Right ventricle myocardium inferior (tissue), 1 donor: ENCODE measurements around the gene SNX10. TPM values are rescaled to one million over a fixed set of nuclear protein-coding genes. Genes with fewer than 3 reads are reported as not detected.

ENCODE experiments used
- ATAC-seq: fragments of 200-7000 bp; cut with Tn5 transposase; one replicate; pipeline ENCODE4 v1.9.1; 2020; ENCODE audit warnings: mild to moderate bottlenecking, moderate library complexity
- DNase-seq: peaks from one replicate; pipeline ENCODE4 v3.0.0; 2021; ENCODE audit errors: missing footprints
- intact Hi-C: fragments of 100-400 bp; cut with DNase I; formaldehyde crosslinking; loops from one replicate; pipeline ENCODE4 v1.11.0; 2022
- total RNA-seq: library from RNA; stranded (reverse); fragmentation: NEBNext Ultra II Directional; extraction: Animal tissue kit (Norgen Biotek cat#: 25700); gene quantifications from one replicate; pipeline ENCODE4 v1.2.1, GENCODE V29; 2021
- donor health status: DM: no; HTN: yes; CAD: no; lungs with severe emphysema.

Gene SNX10
- total RNA-seq, 1 donor from 2014 or later = 1.9 TPM

GRCh38 chr7:26417911-26418413 lies 126.3 kb downstream of the SNX10 start:
- no peak for DNase-seq
- ATAC-seq = no peak
- intact Hi-C loops = no loop called here

GRCh38 chr7:26419198-26419597 lies 127.5 kb downstream of the SNX10 start:
- intact Hi-C loops = no loop called here
- no peak for DNase-seq
- ATAC-seq = no peak

DNA sequence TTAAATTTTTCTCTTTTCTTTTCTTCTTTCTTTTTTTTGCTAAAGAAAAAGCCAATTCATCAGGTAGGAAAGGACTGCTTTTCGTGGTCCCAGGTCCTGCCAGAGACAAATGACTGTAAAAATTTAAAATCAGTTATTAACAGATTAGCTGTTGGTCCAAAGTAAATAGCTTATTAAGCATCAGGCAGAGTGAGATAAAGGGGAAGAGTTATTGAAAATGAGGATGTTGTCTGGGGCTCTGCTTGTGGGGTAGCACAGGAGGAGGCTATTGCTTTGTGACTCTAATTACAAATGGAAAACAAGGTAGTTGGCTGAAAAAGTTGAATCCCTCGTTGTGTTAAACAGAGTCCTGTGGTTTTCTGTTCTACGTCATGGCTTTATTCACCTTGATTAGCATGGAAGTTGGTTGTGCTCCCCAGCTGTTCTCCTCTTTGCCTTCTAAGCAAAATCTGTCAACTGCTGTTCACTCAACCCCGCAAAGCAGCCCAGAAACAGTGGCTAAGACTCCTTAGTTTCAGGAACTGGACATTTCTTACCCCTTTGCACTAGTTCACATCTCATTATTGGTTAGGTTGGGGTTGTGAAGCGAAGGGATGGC lies 128.9 kb downstream of the SNX10 start:
- DNase-seq = no peak
- no peak for ATAC-seq
- intact Hi-C loops = no loop called here

DNA sequence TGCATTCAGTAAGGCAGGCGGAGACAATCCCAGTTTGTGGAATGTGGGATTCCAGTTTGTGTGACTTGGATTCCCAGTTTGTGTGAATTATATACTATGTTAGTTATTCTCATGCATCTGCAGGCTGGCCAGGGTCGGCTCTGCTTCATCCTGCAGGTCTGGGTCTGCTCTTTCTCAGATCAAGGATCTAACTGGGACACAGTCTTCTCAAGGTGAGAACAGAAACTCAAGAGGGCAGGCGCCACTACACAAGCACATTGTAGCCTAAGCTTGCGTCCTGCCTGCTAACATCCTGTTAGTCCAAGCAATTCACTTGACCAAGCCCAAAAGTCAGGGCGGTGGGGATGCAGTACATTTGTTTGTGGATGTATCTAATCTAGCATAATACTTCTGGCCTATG lies 131.1 kb downstream of the SNX10 start:
- ATAC-seq (no peak), DNase-seq (peak; percentile 62)
- intact Hi-C loops = no loop called here

- intact Hi-C loops = no loop called here
- ATAC-seq (no peak), DNase-seq (no peak)
Measured at GRCh38 chr7:26423436-26423835, 131.8 kb downstream of the SNX10 start.

Other genes starting within 250 kb of the SNX10 start
- 1.4 TPM for gene NFE2L3, start 139.7 kb upstream of the SNX10 start, total RNA-seq
- gene HNRNPA2B1, start 91.1 kb upstream of the SNX10 start, total RNA-seq = 396 TPM
- 59.3 TPM for gene CBX3, start 90.1 kb upstream of the SNX10 start, total RNA-seq